Psoas muscle (tissue), 8 donors: Measurements from ENCODE around the gene NSUN3. TPM values are rescaled to one million over a fixed set of nuclear protein-coding genes. Genes with fewer than 3 reads are reported as not detected.
A peak's percentile ranks its signal among the peaks of the same experiment; 100 is the strongest.

ENCODE experiments used
- ATAC-seq, 4 donors: fragments of 200-7000 bp; cut with Tn5 transposase; one replicate each; pipeline ENCODE4 v1.9.1; 2020; ENCODE audit warnings: moderate library complexity in 3 of 4, mild to moderate bottlenecking in 2 of 4
- DNase-seq, 2 donors: peaks; one replicate each; pipeline ENCODE4 v3.0.0-alpha.2; 2020
- H3K27ac ChIP-seq: fragments of 200-600 bp; one replicate; pipeline ENCODE4 v1.8.0; 2022
- H3K27me3 ChIP-seq, 3 donors: fragments of 200-600 bp in 1 of 3; one replicate each; pipeline versions ENCODE4 v1.6.1 to v1.8.0; 2013 to 2022; ENCODE audit warnings: low read length in 2 of 3, mild to moderate bottlenecking in 2 of 3, moderate library complexity in 1 of 3; ENCODE audit not compliant: insufficient read depth in 3 of 3
- H3K36me3 ChIP-seq, 2 donors: fragments of 200-600 bp in 1 of 2; one replicate each; pipeline versions ENCODE4 v1.6.1 to v1.8.0; 2013 to 2022; ENCODE audit warnings: low read depth in 1 of 2, mild to moderate bottlenecking in 1 of 2, moderate library complexity in 1 of 2; ENCODE audit not compliant: insufficient read depth in 1 of 2
- H3K4me1 ChIP-seq: fragments of 200-600 bp; one replicate; pipeline ENCODE4 v1.8.0; 2022
- H3K4me3 ChIP-seq: fragments of 200-600 bp; one replicate; pipeline ENCODE4 v1.8.0; 2022; ENCODE audit warnings: mild to moderate bottlenecking
- H3K9me3 ChIP-seq: fragments of 200-600 bp; one replicate; pipeline ENCODE4 v1.8.0; 2022
- CTCF ChIP-seq: fragments of 200-600 bp; IDR thresholded peaks from one replicate; pipeline ENCODE4 v1.8.0; 2022; ENCODE audit warnings: antibody characterized with exemption
- WGBS, 3 donors: extraction: QIAGEN DNeasy Blood & Tissue Kit; methylation state at CpG; one replicate each; pipeline versions ENCODE4 v1.1.6 to v1.1.7; 2013; 5-methylcytosine and 5-hydroxymethylcytosine counted together
- intact Hi-C, 2 donors: fragments of 100-400 bp; cut with DNase I; formaldehyde crosslinking; loops; one replicate each; pipeline versions ENCODE4 v1.11.0 to v1.14.2; 2022
- polyA plus RNA-seq, 3 donors: library from polyadenylated mRNA; stranded (reverse); fragments of 200-250 nt; gene quantifications; one replicate each; pipeline ENCODE4 v1.2.3, GENCODE V29; 2013
- total RNA-seq, 4 donors: library from RNA; stranded (reverse); fragmentation: NEBNext Ultra II Directional in 2 of 4; extraction: Animal tissue kit (Norgen Biotek cat#: 25700) in 2 of 4; gene quantifications; one replicate each; pipeline versions ENCODE4 v1.2.1 to v1.2.4, GENCODE V29; 2021 to 2023
- donor health status: healthy with polysubstance abuse.
- donor health status: DM: no; HTN: no; CAD: no; lungs with moderate emphysema.
- donor health status: Bipolar disorder and iron deficiency.
- donor health status: healthy.
- donor health status: DM: yes; HTN: yes; CAD: no.
- donor health status: DM: no; HTN: no; CAD: no.
- donor health status: DM: no; HTN: no; CAD: no.
- donor health status: DM: yes; HTN: yes; CAD: no.

Gene NSUN3
- total and polyA plus RNA-seq, 7 donors: 1.5 to 4.1 (median 2.6) TPM

GRCh38 chr3:94061297-94061696 is 1.6 kb upstream of the NSUN3 start:
- Histone ChIP-seq H3K27ac (no peak overlapping the region), H3K9me3 (no peaks in the 10 kb centered on the region), H3K36me3 (peaks cover 0 to 5% of the 10 kb centered on the region in 2 donors), H3K4me3 (no peak overlapping the region), H3K4me1 (peaks cover 4% of the 10 kb centered on the region), H3K27me3 (no peaks in the 10 kb centered on the region)
- intact Hi-C loops: no loop called here
- 93 to 94% (median 93%) methylated on average over 13 of the region's 13 CpGs for WGBS, 3 donors
- ATAC-seq: no peak
- TF ChIP-seq CTCF: no peak
- DNase-seq: no peak

- Histone ChIP-seq H3K27ac (peak overlapping the region; percentile 79), H3K9me3 (no peaks in the 10 kb centered on the region)
- no peak for DNase-seq
Measured at GRCh38 chr3:94063496-94064119, 747 bp downstream of the NSUN3 start.

GRCh38 chr3:94064243-94064860 is 1.5 kb downstream of the NSUN3 start:
- peaks cover 4% of the 10 kb centered on the region for H3K4me1 ChIP-seq
- H3K27ac ChIP-seq: no peak overlapping the region
- no peaks in the 10 kb centered on the region for H3K36me3 ChIP-seq
- intact Hi-C loops: no loop called here
- ATAC-seq: no peak
- H3K27me3 ChIP-seq: no peaks in the 10 kb centered on the region
- peak overlapping the region; percentile 74 for H3K4me3 ChIP-seq
- no peak for DNase-seq
- H3K9me3 ChIP-seq: no peaks in the 10 kb centered on the region
- WGBS, 3 donors: 69 to 74% (median 73%) methylated on average over 6 of the region's 6 CpGs
- no peak for TF ChIP-seq CTCF

More at GRCh38 chr3:94063496-94064119, 747 bp downstream of the NSUN3 start:
- intact Hi-C loops: no loop called here
- TF ChIP-seq CTCF: no peak
- 48 to 49% (median 48%) methylated on average over 17 of the region's 17 CpGs for WGBS, 3 donors
- ATAC-seq: no peak
- H3K36me3 ChIP-seq: no peaks in the 10 kb centered on the region
- no peaks in the 10 kb centered on the region for H3K27me3 ChIP-seq
- H3K4me3 ChIP-seq: peak overlapping the region; percentile 74
- peaks cover 4% of the 10 kb centered on the region for H3K4me1 ChIP-seq

GRCh38 chr3:94065122-94065521 is 2.3 kb downstream of the NSUN3 start:
- DNase-seq (no peak), ATAC-seq (no peak)
- Histone ChIP-seq H3K4me3 (no peak overlapping the region), H3K27me3 (no peaks in the 10 kb centered on the region), H3K36me3 (no peaks in the 10 kb centered on the region), H3K9me3 (no peaks in the 10 kb centered on the region), H3K27ac (no peak overlapping the region), H3K4me1 (peaks cover 4% of the 10 kb centered on the region)
- no peak for TF ChIP-seq CTCF
- WGBS, 3 donors: 42 to 58% (median 46%) methylated on average over 1 of the region's 1 CpG
- intact Hi-C loops: loop anchor here (5.0 kb wide), 1 partner anchor 63 kb away; no protein-coding TSS in a partner anchor
